ENCODE results near the gene FBP1. TPM values are rescaled to one million over a fixed set of nuclear protein-coding genes. Genes with fewer than 3 reads are reported as not detected.

FBP1 gene
- 1.0 TPM for total RNA-seq
- long read RNA-seq, partial matches to known transcripts = 0 of 1 reads
- long read RNA-seq, other reads (novel, unspliced or antisense) = 0 of 1 reads

GRCh38 chr9:94639061-94639998, at the start of gene FBP1:
Gene FBP1, minus strand, starts transcription at chr9:94639518. Its CDS starts 208 bp downstream, at chr9:94639310.
- ATAC-seq (peak; percentile 60), DNase-seq (ENCODE audit: missing footprints) (peak; percentile 85)
- intact Hi-C loops (cut with DNase I) = no loop called here

GRCh38 chr9:94687451-94687850, 48.1 kb upstream of the FBP1 start:
- ATAC-seq (no peak), DNase-seq (ENCODE audit: missing footprints) (no peak)
- intact Hi-C loops (cut with DNase I) = loop anchor here (10.0 kb wide), 1 partner anchor 1527 kb away; no protein-coding TSS in a partner anchor

- DNase-seq (ENCODE audit: missing footprints) (no peak), ATAC-seq (no peak)
- intact Hi-C loops (cut with DNase I) = loop anchor here (10.0 kb wide), 1 partner anchor 1529 kb away; no protein-coding TSS in a partner anchor
Measured at GRCh38 chr9:94685359-94685758, 46.0 kb upstream of the FBP1 start.

- ATAC-seq (peak; percentile 97), DNase-seq (ENCODE audit: missing footprints) (peak; percentile 83)
- intact Hi-C loops (cut with DNase I) = loop anchor here (2.0 to 10.0 kb wide), 3 partner anchors 101 to 1533 kb away; no protein-coding TSS in a partner anchor
Measured at GRCh38 chr9:94681508-94681907, 42.2 kb upstream of the FBP1 start.

GRCh38 chr9:94680621-94681020, 41.3 kb upstream of the FBP1 start:
- DNase-seq (ENCODE audit: missing footprints) = no peak
- intact Hi-C loops (cut with DNase I) = loop anchor here (2.0 to 10.0 kb wide), 3 partner anchors 102 to 1534 kb away; no protein-coding TSS in a partner anchor
- no peak for ATAC-seq

- intact Hi-C loops (cut with DNase I) = loop anchor here (2.0 to 10.0 kb wide), 3 partner anchors 102 to 1535 kb away; no protein-coding TSS in a partner anchor
- DNase-seq (ENCODE audit: missing footprints) (no peak), ATAC-seq (no peak)
Measured at GRCh38 chr9:94680020-94680419, 40.7 kb upstream of the FBP1 start.

GRCh38 chr9:94679587-94679986, 40.3 kb upstream of the FBP1 start:
- intact Hi-C loops (cut with DNase I) = no loop called here
- ATAC-seq = no peak

GRCh38 chr9:94677929-94678328, 38.6 kb upstream of the FBP1 start:
- intact Hi-C loops (cut with DNase I) = no loop called here
- ATAC-seq (no peak), DNase-seq (ENCODE audit: missing footprints) (no peak)

More at GRCh38 chr9:94679587-94679986, 40.3 kb upstream of the FBP1 start:
- DNase-seq (ENCODE audit: missing footprints) = no peak

GRCh38 chr9:94676446-94677131, 37.3 kb upstream of the FBP1 start:
- intact Hi-C loops (cut with DNase I) = no loop called here
- DNase-seq (ENCODE audit: missing footprints) (no peak), ATAC-seq (no peak)

GRCh38 chr9:94675008-94675881, 35.9 kb upstream of the FBP1 start:
- no peak for ATAC-seq
- intact Hi-C loops (cut with DNase I) = no loop called here
- DNase-seq (ENCODE audit: missing footprints) = no peak

GRCh38 chr9:94672811-94673487, 33.6 kb upstream of the FBP1 start:
- DNase-seq (ENCODE audit: missing footprints) (no peak), ATAC-seq (no peak)
- intact Hi-C loops (cut with DNase I) = no loop called here

GRCh38 chr9:94668928-94669729, 29.8 kb upstream of the FBP1 start:
- ATAC-seq = peak; percentile 81
- DNase-seq (ENCODE audit: missing footprints) = no peak
- intact Hi-C loops (cut with DNase I) = loop anchor here (10.0 kb wide), 1 partner anchor 596 kb away; no protein-coding TSS in a partner anchor

- ATAC-seq = peak; percentile 8
- DNase-seq (ENCODE audit: missing footprints) = no peak
- intact Hi-C loops (cut with DNase I) = loop anchor here (10.0 kb wide), 1 partner anchor 596 kb away; no protein-coding TSS in a partner anchor
Measured at GRCh38 chr9:94668418-94668927, 29.2 kb upstream of the FBP1 start.

GRCh38 chr9:94666364-94667099, 27.2 kb upstream of the FBP1 start:
- ATAC-seq (no peak), DNase-seq (ENCODE audit: missing footprints) (no peak)
- intact Hi-C loops (cut with DNase I) = loop anchor here (10.0 kb wide), 1 partner anchor 598 kb away; no protein-coding TSS in a partner anchor

GRCh38 chr9:94665613-94666012, 26.3 kb upstream of the FBP1 start:
- intact Hi-C loops (cut with DNase I) = loop anchor here (10.0 kb wide), 1 partner anchor 599 kb away; no protein-coding TSS in a partner anchor
- DNase-seq (ENCODE audit: missing footprints) (no peak), ATAC-seq (no peak)

GRCh38 chr9:94664801-94665200, 25.5 kb upstream of the FBP1 start:
- ATAC-seq (no peak), DNase-seq (ENCODE audit: missing footprints) (no peak)
- intact Hi-C loops (cut with DNase I) = loop anchor here (10.0 kb wide), 1 partner anchor 600 kb away; no protein-coding TSS in a partner anchor
